Stimulated activated naive CD8-positive, alpha-beta T cell treated with anti-CD3 and anti-CD28 coated beads, Interleukin-15, Interleukin-2, amounts not matched to agents 100 ng/mL and 50 ng/mL, for 24 hours (primary cell): ENCODE data around the gene ZNF385C.

Experiments
- H3K27ac Mint-ChIP-seq: one replicate; pipeline ENCODE4 v1.8.0; 2021; ENCODE audit warnings: mild to moderate bottlenecking, mixed read lengths
- H3K27me3 Mint-ChIP-seq: one replicate; pipeline ENCODE4 v1.8.0; 2021; ENCODE audit warnings: mixed read lengths
- H3K36me3 Mint-ChIP-seq: one replicate; pipeline ENCODE4 v1.8.0; 2021; ENCODE audit warnings: low read depth, mixed read lengths
- H3K4me1 Mint-ChIP-seq: one replicate; pipeline ENCODE4 v1.8.0; 2021; ENCODE audit warnings: low read depth, mixed read lengths
- H3K4me3 Mint-ChIP-seq: one replicate; pipeline ENCODE4 v1.8.0; 2021; ENCODE audit warnings: mild to moderate bottlenecking, mixed read lengths
- H3K9me3 Mint-ChIP-seq: one replicate; pipeline ENCODE4 v1.8.0; 2021; ENCODE audit warnings: mixed read lengths

Gene ZNF385C

DNA sequence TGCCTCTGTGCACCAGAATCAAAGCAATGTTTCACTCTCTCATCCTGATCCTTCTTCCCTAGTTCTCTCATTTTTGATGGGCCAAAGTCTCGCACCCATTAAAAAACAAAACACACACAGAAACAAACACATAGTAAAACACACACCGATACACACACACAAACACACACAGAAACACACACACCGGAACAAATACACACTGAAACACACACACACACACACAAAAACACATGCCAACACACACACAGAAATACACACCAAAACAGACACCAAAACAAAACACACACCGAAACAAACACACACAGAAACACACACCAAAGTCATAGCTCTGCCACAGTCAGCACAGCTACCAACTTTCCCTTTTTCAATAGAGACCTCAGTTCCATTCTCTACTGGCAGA is 33.0 kb upstream of the ZNF385C start:
- peaks cover 61% of the 10 kb centered on the region for H3K4me1 Mint-ChIP-seq
- H3K4me3 Mint-ChIP-seq: no peak overlapping the region
- H3K36me3 Mint-ChIP-seq: peaks cover 47% of the 10 kb centered on the region
- peak overlapping the region; percentile 13 for H3K27ac Mint-ChIP-seq
- H3K27me3 Mint-ChIP-seq: no peaks in the 10 kb centered on the region
- no peaks in the 10 kb centered on the region for H3K9me3 Mint-ChIP-seq

GRCh38 chr17:42130310-42130936 is 32.1 kb upstream of the ZNF385C start:
- no peaks in the 10 kb centered on the region for H3K9me3 Mint-ChIP-seq
- peak overlapping the region; percentile 58 for H3K27ac Mint-ChIP-seq
- no peaks in the 10 kb centered on the region for H3K27me3 Mint-ChIP-seq
- H3K4me1 Mint-ChIP-seq: peaks cover 53% of the 10 kb centered on the region
- peaks cover 49% of the 10 kb centered on the region for H3K36me3 Mint-ChIP-seq
- H3K4me3 Mint-ChIP-seq: no peak overlapping the region

GRCh38 chr17:42129109-42129837 is 31.0 kb upstream of the ZNF385C start:
- Mint-ChIP-seq H3K27ac (peak overlapping the region; percentile 61), H3K27me3 (no peaks in the 10 kb centered on the region), H3K9me3 (no peaks in the 10 kb centered on the region), H3K4me3 (no peak overlapping the region), H3K4me1 (peaks cover 45% of the 10 kb centered on the region), H3K36me3 (peaks cover 43% of the 10 kb centered on the region)

DNA sequence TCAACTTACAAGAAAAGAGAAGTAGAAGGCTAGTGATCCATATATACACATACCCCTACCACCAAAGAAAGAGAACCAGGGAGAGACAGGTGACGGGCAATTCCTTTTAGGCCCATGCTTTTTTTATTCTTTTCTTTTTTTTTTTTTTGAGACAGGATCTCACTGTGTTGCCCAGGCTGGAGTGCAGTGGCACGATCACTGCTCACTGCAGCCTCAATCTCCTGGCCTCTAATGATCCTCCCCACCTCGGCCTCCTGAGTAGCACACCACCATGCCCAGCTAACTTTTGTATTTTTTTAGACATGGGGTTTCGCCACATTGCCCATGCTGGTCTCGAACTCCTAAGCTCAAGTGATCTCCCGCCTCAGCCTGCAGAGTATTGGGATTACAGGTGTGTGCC is 29.1 kb upstream of the ZNF385C start:
- H3K27me3 Mint-ChIP-seq: no peaks in the 10 kb centered on the region
- no peak overlapping the region for H3K4me3 Mint-ChIP-seq
- H3K4me1 Mint-ChIP-seq: peaks cover 27% of the 10 kb centered on the region
- H3K36me3 Mint-ChIP-seq: peaks cover 43% of the 10 kb centered on the region
- H3K27ac Mint-ChIP-seq: peak overlapping the region; percentile 14
- no peaks in the 10 kb centered on the region for H3K9me3 Mint-ChIP-seq

GRCh38 chr17:42126836-42127235 is 28.6 kb upstream of the ZNF385C start:
- peaks cover 21% of the 10 kb centered on the region for H3K4me1 Mint-ChIP-seq
- no peaks in the 10 kb centered on the region for H3K27me3 Mint-ChIP-seq
- H3K4me3 Mint-ChIP-seq: no peak overlapping the region
- H3K9me3 Mint-ChIP-seq: no peaks in the 10 kb centered on the region
- peaks cover 43% of the 10 kb centered on the region for H3K36me3 Mint-ChIP-seq
- H3K27ac Mint-ChIP-seq: peak overlapping the region; percentile 14

- no peaks in the 10 kb centered on the region for H3K9me3 Mint-ChIP-seq
- peaks cover 36% of the 10 kb centered on the region for H3K36me3 Mint-ChIP-seq
- H3K27ac Mint-ChIP-seq: no peak overlapping the region
- peaks cover 15% of the 10 kb centered on the region for H3K4me1 Mint-ChIP-seq
- no peak overlapping the region for H3K4me3 Mint-ChIP-seq
- H3K27me3 Mint-ChIP-seq: no peaks in the 10 kb centered on the region
Observed at GRCh38 chr17:42125565-42125964, 27.3 kb upstream of the ZNF385C start.

DNA sequence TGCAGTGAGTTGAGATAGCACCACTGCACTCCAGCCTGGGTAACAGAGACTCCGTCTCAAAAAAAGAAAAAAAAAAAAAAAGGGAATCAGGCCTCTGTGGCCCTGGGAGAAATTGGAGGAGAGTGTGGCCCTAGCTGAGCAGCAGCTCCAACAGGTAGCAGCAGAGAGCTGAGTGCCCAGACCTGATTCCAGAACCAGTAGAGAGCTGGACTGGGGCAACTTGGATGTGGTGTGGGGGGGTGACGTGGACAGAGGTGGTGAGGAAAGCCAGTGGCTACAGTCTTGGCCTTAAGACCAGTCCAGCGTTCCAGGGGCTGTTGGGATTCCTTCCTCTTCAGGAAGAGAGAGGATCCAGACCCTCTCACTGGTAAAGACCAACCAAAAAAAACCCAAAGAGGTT is 26.0 kb upstream of the ZNF385C start:
- H3K9me3 Mint-ChIP-seq: no peaks in the 10 kb centered on the region
- H3K27me3 Mint-ChIP-seq: no peaks in the 10 kb centered on the region
- H3K4me3 Mint-ChIP-seq: no peak overlapping the region
- peaks cover 25% of the 10 kb centered on the region for H3K4me1 Mint-ChIP-seq
- no peak overlapping the region for H3K27ac Mint-ChIP-seq
- H3K36me3 Mint-ChIP-seq: peaks cover 26% of the 10 kb centered on the region

DNA sequence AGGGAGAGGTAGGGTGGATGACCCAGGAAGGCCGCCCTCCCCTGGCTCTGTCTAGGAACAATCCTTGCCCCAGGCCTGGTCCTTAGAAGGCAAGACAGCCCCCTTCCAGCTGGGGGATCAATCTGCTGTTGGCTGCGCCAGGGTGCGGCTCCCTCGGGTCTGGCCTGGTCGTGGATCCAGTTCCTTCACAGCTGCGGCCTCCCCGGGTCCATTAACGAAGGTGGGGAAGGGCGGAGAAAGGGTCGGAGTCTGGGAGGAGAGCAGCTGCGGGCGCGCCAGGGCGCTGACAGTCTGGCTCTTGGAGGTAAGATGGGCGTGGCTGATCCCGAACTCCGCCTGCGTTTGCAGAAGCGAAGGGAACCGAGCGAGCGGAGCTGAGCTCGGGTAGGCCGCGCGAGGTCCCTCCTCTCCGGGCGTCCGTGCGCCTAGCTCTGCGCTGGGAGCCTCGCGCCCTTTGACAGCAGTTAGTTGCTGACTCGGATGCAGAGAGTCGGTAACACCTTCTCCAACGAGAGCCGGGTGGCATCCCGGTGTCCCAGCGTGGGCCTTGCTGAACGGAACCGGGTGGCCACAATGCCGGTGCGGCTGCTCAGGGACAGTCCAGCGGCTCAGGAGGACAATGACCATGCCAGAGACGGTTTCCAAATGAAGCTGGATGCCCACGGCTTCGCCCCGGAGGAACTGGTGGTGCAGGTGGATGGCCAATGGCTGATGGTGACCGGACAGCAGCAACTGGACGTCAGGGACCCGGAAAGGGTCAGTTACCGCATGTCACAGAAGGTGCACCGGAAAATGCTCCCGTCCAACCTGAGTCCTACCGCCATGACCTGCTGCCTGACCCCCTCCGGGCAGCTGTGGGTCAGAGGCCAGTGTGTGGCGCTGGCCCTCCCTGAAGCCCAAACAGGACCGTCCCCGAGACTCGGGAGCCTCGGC is 24.4 kb upstream of the ZNF385C start, which contains the start of gene HSPB9:
HSPB9 (plus strand) TSS at position 434 of the 933 bp plus-strand sequence; CDS start at position 481, 47 bp downstream.
- peak within 1 kb of the TSS; percentile 78 for H3K27ac Mint-ChIP-seq
- peaks cover 25% of the 10 kb centered on the region for H3K4me1 Mint-ChIP-seq
- no peaks in the 10 kb centered on the region for H3K27me3 Mint-ChIP-seq
- peak within 1 kb of the TSS; percentile 77 for H3K4me3 Mint-ChIP-seq
- H3K36me3 Mint-ChIP-seq: peaks cover 27% of the 10 kb centered on the region
- no peaks in the 10 kb centered on the region for H3K9me3 Mint-ChIP-seq

- H3K27ac Mint-ChIP-seq: peak within 1 kb of the TSS; percentile 78
- peaks cover 30% of the 10 kb centered on the region for H3K36me3 Mint-ChIP-seq
- peak within 1 kb of the TSS; percentile 77 for H3K4me3 Mint-ChIP-seq
- no peaks in the 10 kb centered on the region for H3K27me3 Mint-ChIP-seq
- H3K4me1 Mint-ChIP-seq: peaks cover 35% of the 10 kb centered on the region
- no peaks in the 10 kb centered on the region for H3K9me3 Mint-ChIP-seq
Observed at GRCh38 chr17:42120770-42121769, 22.8 kb upstream of the ZNF385C start, which contains the start of gene KAT2A. KAT2A (minus strand) TSS chr17:42121367; CDS start chr17:42121304, 63 bp downstream.

DNA sequence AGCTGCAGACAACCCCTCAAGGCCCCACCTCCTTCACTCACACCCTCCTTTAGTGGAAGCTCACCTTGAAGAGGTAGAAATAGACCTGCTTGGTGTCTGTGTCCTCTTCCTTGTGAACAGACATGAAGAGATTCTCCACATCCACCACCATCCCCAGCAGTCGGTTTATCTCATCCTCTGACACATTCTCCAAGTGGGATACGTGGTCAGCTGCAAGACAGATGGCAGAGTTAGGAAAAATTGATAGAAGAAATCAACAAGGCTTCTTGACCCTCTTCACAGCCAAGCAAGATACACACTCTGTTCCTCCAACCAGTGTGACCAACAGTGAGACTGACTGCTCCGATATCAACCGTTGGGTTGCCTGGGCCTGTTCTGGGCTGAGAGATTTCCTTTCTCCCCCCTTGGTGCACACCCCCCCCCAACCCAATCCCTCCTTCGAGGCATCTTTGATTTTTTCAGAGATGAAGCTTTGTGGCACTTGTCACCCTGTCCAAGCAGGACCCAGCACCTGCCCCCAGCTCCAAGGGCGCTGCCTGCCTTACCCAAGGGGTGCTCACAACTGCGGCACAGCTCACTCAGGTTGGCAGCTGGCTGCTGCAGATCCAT is 22.0 kb upstream of the ZNF385C start:
- peak overlapping the region; percentile 77 for H3K4me3 Mint-ChIP-seq
- H3K27ac Mint-ChIP-seq: peak overlapping the region; percentile 51
- H3K36me3 Mint-ChIP-seq: peaks cover 31% of the 10 kb centered on the region
- peaks cover 41% of the 10 kb centered on the region for H3K4me1 Mint-ChIP-seq
- H3K27me3 Mint-ChIP-seq: no peaks in the 10 kb centered on the region
- no peaks in the 10 kb centered on the region for H3K9me3 Mint-ChIP-seq

- Mint-ChIP-seq H3K9me3 (no peaks in the 10 kb centered on the region), H3K4me3 (peak overlapping the region; percentile 5), H3K27me3 (no peaks in the 10 kb centered on the region), H3K27ac (no peak overlapping the region), H3K36me3 (peaks cover 37% of the 10 kb centered on the region), H3K4me1 (peaks cover 41% of the 10 kb centered on the region)
Observed at GRCh38 chr17:42119301-42119700, 21.0 kb upstream of the ZNF385C start.

GRCh38 chr17:42118545-42118944 is 20.3 kb upstream of the ZNF385C start:
- peaks cover 41% of the 10 kb centered on the region for H3K4me1 Mint-ChIP-seq
- H3K4me3 Mint-ChIP-seq: no peak overlapping the region
- no peaks in the 10 kb centered on the region for H3K9me3 Mint-ChIP-seq
- no peak overlapping the region for H3K27ac Mint-ChIP-seq
- H3K27me3 Mint-ChIP-seq: no peaks in the 10 kb centered on the region
- peaks cover 39% of the 10 kb centered on the region for H3K36me3 Mint-ChIP-seq

GRCh38 chr17:42118126-42118510 is 19.8 kb upstream of the ZNF385C start:
- Mint-ChIP-seq H3K4me1 (peaks cover 41% of the 10 kb centered on the region), H3K36me3 (peaks cover 40% of the 10 kb centered on the region), H3K27me3 (no peaks in the 10 kb centered on the region), H3K9me3 (no peaks in the 10 kb centered on the region), H3K27ac (no peak overlapping the region), H3K4me3 (no peak overlapping the region)
